Activated effector memory CD4-positive, alpha-beta T cell treated with anti-CD3 and anti-CD28 coated beads, Interleukin-2, amount 50 U/mL, for 16 hours (primary cell): ENCODE data around the gene ARHGEF17.

Source experiments
- DNase-seq: peaks from one replicate; pipeline ENCODE4 v3.0.0-alpha.2; 2020

The ARHGEF17 gene

DNA sequence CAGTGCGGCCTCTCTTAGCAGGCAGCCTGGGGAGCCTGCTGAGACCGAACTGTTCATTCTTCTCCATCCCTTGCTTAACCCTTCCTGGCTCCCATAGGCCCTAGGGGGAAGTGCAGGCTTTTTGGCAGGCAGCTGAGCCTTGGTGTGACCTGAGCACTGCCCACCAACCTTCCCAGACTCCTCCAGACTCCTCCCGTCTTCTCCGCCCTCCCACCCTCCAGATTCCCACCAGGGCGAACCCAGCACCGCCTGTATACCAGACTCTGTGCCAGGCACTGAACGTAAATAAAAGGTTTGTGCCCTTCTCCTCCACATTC, 76.0 kb downstream of the ARHGEF17 start:
- DNase-seq, result no peak

DNA sequence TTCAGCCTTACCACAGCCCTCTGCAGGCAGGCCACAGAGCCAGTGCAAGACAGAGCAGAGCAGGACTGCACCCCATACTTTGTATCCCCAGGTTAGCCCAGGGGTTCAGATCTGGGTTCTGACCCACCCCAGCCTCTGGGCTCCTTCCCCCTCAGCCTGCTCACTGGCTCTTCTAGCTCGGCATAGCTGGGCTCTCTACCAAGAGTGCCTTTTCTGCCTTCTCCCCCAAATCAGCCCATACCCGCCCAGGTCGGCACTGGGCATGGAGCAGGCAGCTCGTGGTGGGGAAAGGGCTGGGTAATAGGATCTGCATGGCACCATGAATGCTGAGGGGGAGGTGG, 76.4 kb downstream of the ARHGEF17 start:
- no peak for DNase-seq

DNA sequence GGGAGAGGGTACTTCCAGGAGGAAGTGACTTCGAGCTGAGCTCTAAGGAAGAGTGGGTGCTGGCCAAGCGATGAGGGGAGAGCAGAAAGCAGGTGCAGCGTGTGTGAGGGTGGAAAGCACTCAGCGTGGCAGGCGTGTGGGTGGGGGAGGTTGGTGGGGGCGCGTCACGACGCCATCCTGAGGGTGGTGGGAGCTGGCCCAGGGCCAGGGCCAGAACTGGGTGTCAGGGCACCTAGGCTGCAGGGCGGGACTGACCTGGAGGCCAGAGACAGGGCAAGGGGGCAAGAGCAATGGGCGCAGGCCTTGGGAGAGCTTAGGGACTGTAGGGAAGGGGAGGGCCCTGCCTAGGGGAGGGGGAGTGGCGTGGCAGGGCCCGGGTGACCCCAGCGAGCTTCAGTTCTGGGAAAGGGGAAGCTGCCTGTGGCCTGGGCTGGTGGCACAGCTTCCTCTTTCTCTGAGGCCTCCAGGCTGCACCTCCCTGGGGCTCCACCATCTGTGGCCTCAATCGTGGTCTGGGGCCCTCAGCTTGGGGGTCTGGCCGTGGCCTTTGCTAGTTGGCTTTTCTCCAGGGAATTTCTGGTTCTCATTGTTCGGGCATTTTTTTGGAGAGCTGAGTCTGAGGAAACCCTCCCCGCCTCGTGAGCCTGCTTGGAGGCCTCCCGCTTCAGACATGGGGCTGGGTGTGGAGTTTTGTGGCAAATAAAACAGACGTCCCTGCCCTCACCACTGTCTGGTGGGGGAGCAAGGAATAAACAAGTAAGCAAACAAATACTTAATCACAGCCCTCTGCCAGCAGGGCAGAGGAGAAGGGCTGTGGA, 77.0 kb downstream of the ARHGEF17 start:
- no peak for DNase-seq

DNA sequence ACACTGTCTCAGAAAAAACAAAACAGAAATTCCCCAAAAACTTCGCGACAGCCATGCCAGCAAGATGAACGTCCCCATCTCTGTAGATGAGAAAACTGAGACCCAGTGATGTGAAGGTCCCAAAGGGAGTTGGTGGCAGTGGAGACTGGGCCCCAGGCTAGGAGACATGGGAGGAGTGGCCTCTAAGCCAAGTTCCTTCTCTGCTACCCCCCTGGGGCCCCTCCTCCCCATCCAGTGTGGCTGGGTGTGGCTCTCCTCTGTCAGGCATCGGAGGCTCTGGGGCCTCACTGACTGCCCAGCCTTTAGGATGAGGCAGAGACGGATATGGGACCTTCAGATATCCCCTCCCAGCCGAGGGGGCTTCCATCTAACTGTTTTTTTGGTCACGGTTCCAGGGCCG, 77.9 kb downstream of the ARHGEF17 start:
- no peak for DNase-seq

DNA sequence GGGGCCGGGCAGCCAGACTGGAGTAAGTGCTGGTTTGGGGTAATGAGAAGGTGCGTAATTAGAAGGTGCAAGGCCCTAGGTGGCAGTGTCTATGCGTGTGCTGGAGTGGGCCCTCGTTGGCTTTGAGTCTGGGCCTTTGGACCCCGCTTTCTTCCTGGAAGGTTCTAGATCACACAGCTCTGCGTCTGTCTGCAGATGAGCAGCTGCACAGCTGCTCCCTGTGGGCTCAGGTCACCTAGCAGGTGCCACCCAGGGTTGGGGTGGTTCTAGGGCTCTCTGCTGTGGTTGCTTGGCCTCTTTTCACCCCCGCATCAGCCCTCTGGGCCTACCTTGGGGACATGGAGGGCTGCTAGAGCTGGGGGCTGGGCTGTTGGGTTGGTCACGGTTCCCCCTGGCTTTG, 78.5 kb downstream of the ARHGEF17 start:
- no peak for DNase-seq

GRCh38 chr11:73387594-73388264, 79.7 kb downstream of the ARHGEF17 start:
- no peak for DNase-seq

- no peak for DNase-seq
These were observed 80.4 kb downstream of the ARHGEF17 start for GRCh38 chr11:73388265-73389133.

DNA sequence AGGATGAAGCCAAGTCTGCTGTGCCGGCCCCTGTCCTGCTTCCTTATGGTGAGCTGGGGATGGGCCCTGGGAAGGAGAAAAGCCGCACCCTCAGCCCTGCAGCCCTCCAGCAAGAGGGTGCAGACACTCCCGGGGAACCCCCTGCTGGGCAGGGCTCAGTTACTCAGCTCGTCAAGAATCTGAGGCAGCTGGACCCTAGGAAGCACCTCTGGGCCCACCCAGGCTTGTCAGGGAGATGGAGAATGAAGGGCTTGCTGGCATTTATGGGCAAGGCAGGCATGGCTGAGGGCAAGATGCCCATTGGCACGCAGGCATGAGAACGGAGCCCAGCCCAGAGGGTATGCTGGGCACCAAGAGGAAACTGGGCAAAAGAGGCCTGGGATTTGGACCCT, 81.1 kb downstream of the ARHGEF17 start:
- no peak for DNase-seq

DNA sequence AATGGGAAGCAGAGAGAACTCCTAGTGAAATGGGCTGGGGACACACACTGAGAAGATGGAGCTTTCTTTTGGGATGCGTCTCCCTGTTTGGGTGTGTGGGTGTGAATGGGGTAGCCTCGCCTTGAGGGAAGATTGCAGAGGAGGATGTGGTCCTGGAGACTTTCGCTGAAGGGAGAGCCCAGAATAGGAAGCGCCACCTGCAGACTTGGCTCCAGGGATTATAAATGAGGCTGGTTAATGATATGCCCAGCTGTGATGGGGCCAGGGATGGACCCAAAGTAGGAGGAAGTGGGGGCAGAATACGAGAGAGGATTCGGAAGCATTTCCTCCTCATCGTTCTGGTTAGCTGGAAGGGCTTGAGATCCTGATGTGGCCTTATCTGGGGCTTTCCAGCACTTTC, 81.8 kb downstream of the ARHGEF17 start:
- DNase-seq, result no peak

DNA sequence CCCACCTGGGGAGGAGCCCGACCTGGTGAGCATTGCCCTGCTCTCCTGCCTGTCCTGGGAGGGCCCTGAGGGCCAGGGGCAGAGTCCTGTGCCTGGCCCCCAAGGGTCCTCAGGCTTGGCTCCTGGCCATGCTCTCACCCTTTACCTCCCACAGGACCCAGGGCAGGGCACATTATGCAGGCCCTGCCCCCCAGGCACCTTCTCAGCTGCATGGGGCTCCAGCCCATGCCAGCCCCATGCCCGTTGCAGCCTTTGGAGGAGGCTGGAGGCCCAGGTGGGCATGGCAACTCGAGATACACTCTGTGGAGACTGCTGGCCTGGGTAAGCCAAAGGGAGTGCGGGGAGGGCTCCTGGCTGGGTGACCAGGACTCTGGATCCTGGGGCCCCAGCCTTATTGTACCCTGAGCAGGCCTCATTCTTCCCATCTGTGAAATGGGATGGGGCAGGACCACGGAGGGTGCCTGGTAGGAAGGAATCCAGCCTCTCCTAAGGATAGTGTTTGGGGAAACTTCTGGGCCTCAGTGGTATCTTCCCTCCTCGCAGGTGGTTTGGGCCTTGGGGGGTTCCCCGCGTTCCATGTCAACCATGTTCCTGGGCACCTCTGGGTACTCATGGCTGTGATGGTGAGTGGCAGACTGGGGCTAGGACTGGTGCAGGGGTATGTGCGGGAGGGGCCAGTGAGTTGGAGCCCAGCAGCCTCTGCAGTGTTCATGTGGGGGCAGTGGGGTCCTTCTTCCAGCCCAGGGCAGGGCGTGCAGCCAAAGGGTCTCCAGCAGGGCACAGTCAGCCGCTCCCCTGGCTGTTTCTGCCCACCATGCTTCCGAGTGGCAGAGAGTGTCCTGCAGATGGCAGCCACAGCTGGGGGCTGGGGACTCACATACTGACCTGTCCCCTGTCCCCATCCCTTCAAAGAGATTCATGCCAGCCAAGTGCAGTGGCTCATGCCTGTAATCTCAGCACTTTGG, 82.8 kb downstream of the ARHGEF17 start:
- DNase-seq, result no peak

DNA sequence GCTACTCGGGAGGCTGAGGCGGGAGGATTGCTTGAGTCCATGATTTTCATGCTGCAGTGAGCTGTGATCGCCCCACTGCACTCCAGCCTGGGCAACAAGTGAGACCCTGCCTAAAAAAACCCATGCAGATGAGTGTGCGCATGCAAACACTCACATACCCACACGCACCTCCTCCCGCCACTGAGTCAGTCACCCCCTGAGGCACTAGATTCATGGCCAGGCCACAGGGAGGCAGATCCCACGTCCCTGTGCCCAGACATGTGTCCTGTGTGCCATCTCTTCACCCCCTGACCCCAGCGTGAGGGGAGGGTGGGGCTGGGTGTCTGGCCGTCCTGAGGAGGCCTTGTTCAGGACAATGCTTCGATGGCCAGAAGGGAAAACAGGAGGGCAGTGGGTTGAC, 83.6 kb downstream of the ARHGEF17 start:
- DNase-seq, result no peak

DNA sequence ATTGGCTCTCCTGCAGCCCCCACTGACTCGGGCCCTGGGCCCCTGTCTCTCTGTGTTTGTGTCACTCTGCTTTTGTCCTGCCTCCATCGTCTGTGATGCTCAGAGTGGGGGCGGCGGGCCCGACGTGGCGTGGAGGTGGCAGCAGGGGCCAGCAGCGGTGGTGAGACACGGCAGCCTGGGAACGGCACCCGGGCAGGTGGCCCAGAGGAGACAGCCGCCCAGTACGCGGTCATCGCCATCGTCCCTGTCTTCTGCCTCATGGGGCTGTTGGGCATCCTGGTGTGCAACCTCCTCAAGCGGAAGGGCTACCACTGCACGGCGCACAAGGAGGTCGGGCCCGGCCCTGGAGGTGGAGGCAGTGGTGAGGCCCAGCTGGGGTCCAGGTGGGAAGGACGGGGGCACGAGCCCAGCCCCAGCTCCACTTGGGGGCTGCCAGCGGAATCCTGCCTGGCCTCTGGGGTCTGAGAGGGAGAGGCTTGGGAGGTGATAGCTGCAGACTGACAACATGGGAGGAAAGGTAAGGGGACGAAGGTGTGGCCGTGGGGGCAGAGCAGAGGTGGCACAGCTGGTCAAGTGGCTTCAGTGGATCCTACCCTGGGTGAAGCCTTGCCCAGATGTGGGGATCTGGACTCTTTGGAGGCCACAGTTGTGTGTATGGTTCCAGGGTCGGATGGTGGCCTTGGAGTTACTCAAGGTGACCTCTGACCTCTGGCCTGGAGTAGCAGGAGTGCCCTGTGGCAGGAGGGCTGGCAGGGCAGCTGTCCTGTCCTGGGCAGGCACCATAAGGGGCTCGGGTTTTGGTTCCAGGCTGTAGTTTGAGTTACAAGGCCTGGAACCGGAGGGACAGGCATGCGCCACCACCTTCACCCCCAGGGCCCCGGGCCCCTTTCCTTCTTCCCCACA, 84.3 kb downstream of the ARHGEF17 start:
- no peak for DNase-seq

- no peak for DNase-seq
These were observed 84.9 kb downstream of the ARHGEF17 start for GRCh38 chr11:73393011-73393380.

- peak; percentile 86 for DNase-seq
These were observed 85.7 kb downstream of the ARHGEF17 start for GRCh38 chr11:73393479-73394415.

DNA sequence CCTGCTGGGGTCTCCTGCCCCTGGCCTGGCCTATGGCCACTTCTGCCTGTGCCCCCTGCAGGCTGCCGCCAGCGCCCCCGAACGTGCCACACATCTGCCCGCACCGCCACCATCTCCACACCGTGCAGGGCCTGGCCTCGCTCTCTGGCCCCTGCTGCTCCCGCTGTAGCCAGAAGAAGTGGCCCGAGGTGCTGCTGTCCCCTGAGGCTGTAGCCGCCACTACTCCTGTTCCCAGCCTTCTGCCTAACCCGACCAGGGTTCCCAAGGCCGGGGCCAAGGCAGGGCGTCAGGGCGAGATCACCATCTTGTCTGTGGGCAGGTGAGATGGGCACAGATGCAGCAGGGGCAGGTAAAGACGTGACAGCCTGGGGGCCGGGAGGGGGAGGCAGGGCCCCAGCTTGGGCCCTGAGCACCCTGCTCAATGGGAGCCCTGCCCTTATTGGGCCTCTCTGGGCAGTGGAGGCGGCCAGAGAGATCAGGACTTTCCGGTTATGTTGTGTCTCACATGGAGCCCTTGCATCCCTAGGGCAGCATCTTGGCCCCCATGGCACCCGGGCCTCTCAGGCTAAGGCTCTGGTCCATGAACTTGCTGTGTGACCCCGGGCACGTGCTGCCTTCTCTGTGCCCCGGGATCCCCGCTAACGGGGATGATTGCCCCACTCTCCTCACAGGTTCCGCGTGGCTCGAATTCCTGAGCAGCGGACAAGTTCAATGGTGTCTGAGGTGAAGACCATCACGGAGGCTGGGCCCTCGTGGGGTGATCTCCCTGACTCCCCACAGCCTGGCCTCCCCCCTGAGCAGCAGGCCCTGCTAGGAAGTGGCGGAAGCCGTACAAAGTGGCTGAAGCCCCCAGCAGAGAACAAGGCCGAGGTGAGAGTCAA, 86.6 kb downstream of the ARHGEF17 start:
- DNase-seq, result no peak

- DNase-seq, result no peak
These were observed 87.5 kb downstream of the ARHGEF17 start for GRCh38 chr11:73395297-73396208.

DNA sequence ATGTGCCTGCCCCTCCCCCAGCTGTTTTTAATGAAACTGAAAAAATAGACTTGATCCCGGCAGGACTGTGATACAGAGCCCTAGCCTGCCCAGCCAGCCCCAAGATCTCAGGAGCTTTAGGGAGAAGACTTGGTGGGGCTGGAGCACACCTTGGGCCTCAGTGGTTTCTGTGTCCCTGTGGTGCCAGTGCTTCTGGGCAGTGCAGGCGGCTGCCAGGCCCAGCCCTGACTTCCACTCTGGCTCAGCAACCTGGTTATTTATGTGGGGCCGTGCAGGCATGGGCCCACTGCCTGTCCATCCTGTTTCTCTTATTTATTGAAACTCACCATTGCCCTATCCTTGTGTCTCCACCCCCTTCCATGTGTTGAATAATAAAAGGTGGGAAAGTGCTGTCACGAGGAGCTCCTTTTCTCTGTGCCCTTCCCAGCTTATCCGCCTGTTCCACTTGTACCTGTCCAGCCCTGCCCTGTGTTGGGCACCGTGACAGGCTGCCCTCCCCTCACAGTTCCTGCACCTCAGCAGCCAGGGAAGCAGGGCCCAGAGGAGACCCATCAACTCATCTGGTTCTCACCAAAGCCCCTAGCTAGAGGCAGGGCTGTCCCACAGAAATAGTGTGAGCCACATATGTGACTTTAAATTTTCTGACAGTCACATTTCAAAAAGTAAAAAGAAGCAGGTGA, 88.3 kb downstream of the ARHGEF17 start:
- DNase-seq, result no peak

DNA sequence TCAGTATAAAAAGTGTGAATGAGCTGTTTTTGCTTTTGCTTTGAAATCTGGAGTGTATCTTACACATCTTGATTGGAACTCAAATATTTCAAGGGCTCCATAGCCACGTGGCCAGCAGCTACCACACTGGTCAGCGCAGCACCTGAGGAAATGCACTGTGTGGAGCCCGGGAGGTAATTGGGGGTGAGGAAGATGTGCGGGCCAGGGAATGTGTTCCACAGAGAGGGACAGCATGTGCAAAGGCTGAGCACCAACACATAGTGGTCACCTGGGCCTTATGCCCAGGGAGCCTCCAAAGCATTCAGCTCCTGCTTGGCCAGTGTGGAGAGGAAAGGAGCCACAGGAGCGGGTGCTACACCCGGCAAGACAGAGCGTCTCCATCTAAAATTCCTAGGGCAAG, 88.9 kb downstream of the ARHGEF17 start:
- no peak for DNase-seq
